BE2C (cell line): Measurements from ENCODE around the gene MYH7.

ENCODE experiments used
- DNase-seq: peaks from one replicate; pipeline ENCODE4 v3.0.0-alpha.2; 2020
- H3K27me3 ChIP-seq: fragments of 250-450 bp; sonication (Bioruptor Pico); 2 replicates; pipeline ENCODE4 v1.5.1; 2020; ENCODE audit warnings: mild to moderate bottlenecking
- H3K36me3 ChIP-seq: fragments of 250-450 bp; sonication (Bioruptor Pico); 2 replicates; pipeline ENCODE4 v1.5.1; 2020; ENCODE audit warnings: mild to moderate bottlenecking
- H3K4me1 ChIP-seq: fragments of 250-450 bp; sonication (Bioruptor Pico); 2 replicates; pipeline ENCODE4 v1.5.1; 2020
- H3K4me3 ChIP-seq: 2 replicates; pipeline ENCODE4 v1.5.1; 2011; ENCODE audit warnings: low read depth, low read length
- H3K9me3 ChIP-seq: fragments of 250-450 bp; sonication (Bioruptor Pico); 2 replicates; pipeline ENCODE4 v1.5.1; 2020
- TF ChIP-seq, protein P1 (sequence below): IDR thresholded peaks from 2 replicates; pipeline ENCODE4 v1.5.1; 2012; ENCODE audit warnings: mild to moderate bottlenecking, low read depth, low read length

Gene MYH7

DNA sequence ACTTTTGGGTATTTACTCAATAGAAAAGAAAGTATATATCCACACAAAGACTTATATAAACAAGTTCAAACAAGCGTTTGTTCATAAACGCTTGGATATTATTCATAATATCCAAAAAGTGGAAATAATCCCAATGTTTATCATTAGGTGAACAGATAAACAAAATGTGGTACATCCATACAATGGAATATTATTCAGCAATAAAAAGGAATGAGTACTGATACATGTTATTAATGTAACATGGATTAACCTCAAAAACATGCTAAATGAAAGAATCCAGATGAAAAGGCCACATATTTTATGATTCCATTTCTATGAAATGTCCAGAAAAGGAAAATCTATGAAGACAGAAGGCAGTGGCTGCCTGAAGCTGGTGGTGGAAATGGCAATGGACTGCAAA is 16.8 kb upstream of the MYH7 start:
- Histone ChIP-seq H3K27me3 (no peaks in the 10 kb centered on the region; the same call in 1 of the 2 replicates), H3K4me3 (no peak overlapping the region), H3K4me1 (no peaks in the 10 kb centered on the region), H3K9me3 (no peaks in the 10 kb centered on the region), H3K36me3 (no peaks in the 10 kb centered on the region)
- no peak for DNase-seq
- TF ChIP-seq, protein P1, sequence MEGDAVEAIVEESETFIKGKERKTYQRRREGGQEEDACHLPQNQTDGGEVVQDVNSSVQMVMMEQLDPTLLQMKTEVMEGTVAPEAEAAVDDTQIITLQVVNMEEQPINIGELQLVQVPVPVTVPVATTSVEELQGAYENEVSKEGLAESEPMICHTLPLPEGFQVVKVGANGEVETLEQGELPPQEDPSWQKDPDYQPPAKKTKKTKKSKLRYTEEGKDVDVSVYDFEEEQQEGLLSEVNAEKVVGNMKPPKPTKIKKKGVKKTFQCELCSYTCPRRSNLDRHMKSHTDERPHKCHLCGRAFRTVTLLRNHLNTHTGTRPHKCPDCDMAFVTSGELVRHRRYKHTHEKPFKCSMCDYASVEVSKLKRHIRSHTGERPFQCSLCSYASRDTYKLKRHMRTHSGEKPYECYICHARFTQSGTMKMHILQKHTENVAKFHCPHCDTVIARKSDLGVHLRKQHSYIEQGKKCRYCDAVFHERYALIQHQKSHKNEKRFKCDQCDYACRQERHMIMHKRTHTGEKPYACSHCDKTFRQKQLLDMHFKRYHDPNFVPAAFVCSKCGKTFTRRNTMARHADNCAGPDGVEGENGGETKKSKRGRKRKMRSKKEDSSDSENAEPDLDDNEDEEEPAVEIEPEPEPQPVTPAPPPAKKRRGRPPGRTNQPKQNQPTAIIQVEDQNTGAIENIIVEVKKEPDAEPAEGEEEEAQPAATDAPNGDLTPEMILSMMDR = no peak

DNA sequence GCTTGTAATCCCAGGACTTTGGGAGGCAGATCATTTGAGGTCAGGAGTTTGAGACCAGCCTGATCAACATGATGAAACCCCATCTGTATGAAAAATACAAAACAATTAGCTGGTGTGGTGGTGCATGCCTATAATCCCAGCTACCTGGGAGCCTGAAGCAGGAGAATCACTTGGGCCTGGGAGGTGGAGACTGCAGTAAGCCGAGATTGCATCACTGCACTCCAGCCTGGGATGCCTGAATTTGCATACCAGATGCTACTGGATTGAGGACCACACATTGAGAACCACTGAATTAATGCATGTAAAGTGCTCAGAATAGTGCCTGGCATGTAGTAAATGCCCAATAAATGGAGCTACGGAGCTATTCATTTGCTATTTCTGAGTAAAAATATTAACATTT is 14.9 kb upstream of the MYH7 start:
- TF ChIP-seq, protein P1 = no peak
- no peak for DNase-seq
- H3K4me3 ChIP-seq = no peak overlapping the region
- no peaks in the 10 kb centered on the region for H3K36me3 ChIP-seq
- H3K9me3 ChIP-seq = no peaks in the 10 kb centered on the region
- no peaks in the 10 kb centered on the region for H3K4me1 ChIP-seq
- no peaks in the 10 kb centered on the region; the same call in 1 of the 2 replicates for H3K27me3 ChIP-seq

DNA sequence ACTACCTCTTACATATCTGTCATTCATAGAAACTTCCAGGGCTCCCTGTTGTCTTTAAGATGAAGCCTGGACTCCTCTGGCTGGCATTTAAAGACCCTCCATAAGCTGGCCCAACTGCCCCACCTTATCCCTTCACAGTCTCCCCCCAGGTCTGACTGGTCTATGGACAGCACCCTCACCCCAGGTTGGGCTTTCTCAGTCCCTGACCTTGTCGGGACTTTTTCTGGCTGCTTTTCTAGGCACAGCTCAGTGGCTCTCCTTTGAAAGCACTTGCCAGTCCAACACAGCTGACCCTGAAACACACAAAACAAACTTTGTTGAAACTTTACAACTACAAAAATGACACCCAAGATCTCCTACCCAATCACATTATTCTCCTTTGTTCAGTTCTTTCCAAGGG is 13.9 kb upstream of the MYH7 start:
- Histone ChIP-seq H3K9me3 (no peaks in the 10 kb centered on the region), H3K27me3 (no peaks in the 10 kb centered on the region; the same call in 1 of the 2 replicates), H3K4me3 (no peak overlapping the region), H3K36me3 (no peaks in the 10 kb centered on the region), H3K4me1 (no peaks in the 10 kb centered on the region)
- DNase-seq = no peak
- TF ChIP-seq, protein P1 = no peak

DNA sequence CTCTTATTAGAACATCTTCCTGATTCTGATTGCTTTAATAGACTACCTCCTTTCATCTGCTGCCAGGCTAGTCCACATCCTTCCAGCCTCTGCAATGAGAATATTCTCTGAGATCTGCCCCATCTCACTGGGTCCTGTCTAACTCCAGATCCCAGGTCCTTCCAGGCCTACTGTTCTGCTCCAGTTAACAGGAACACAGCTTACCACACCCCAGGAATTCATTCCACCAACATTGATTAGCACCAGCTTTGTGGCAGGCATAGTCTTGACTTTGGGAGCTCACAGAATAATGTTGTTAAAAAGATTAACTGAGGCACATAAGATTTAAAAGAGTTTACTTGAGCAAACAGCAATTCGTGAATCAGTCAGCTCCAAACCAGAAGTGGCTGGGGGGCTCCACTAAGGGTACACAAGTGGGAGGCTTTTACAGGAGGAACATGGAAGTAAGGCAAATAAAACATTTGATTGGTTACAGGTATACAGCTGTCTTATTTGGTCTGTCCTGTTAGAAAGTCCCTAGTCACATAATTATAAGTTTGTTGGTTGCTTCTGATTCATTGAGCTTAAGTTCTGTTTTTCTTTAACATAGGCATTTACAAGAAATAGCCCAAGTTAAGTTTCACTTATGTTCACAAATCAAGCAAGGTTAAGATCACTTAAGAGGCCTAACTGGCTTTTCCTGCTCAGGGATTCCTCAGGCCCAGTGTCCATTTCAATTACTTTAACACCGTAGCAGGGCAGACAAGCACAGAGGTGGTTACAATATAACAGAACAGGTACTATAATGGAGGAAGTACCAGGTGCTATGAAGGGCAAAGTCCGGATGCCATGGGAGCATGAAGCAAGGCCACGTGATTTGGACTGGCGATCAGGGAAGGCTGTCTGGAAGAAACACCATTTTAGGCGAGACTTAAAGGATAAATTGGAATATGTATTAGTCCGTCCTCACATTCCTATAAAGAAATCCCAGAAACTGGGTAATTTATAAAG is 12.2 kb upstream of the MYH7 start:
- H3K4me1 ChIP-seq = no peaks in the 10 kb centered on the region
- no peak for DNase-seq
- no peak overlapping the region for H3K4me3 ChIP-seq
- H3K36me3 ChIP-seq = no peaks in the 10 kb centered on the region
- TF ChIP-seq, protein P1 = no peak
- H3K9me3 ChIP-seq = no peaks in the 10 kb centered on the region
- no peaks in the 10 kb centered on the region; the same call in 1 of the 2 replicates for H3K27me3 ChIP-seq

DNA sequence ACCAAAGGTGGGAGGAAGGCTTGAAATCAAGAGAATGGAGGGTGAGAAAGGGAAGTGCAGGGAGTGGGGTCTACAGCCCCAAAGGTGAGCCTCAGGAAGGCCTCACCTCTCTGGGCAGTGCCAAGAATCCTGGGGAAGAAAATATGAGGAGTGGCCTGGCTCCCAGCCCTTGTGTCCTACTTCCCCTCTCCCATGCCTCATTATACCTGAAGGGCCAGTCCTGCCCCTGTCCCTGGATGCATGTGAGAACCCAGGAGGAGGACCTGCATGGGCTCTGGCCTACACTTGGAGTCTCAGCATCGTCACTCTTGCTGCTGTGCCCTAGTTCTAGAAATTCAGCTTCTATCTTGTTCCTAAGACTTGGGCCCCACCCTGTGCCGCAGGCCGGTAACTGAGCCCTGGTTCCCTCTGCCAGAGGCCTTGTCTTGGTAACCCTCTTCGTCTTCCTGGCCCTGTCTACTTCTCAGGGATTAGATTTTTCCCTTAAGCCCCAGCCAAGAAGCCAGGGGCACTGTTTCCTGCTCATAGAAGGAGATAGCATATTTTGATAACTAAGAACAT is 10.9 kb upstream of the MYH7 start:
- DNase-seq = no peak
- TF ChIP-seq, protein P1 = no peak

DNA sequence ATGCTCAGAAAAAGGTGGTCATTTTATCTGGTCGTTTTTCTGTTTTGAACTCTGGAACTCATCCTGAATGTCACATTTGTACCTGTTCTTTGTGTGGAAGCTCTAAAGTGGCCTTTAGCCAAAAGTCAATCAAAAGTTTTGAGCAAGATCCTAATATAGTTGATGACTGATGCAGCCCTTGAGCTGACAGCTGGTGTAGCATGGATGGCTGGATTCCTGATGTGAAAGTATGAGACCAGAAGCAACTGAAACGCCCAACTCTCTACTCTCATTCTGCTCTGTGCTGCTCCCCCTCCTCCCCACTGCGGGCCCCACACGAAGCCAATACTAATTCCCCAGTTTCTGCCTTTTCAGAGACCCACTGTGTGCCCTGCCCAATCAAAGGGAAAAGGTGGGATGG is 10.3 kb upstream of the MYH7 start:
- DNase-seq = no peak
- H3K36me3 ChIP-seq = no peaks in the 10 kb centered on the region
- TF ChIP-seq, protein P1 = no peak
- H3K27me3 ChIP-seq = no peaks in the 10 kb centered on the region
- H3K4me1 ChIP-seq = no peaks in the 10 kb centered on the region
- H3K9me3 ChIP-seq = no peaks in the 10 kb centered on the region
- no peak overlapping the region for H3K4me3 ChIP-seq

More for the DNA sequence above, 10.9 kb upstream of the MYH7 start:
- no peaks in the 10 kb centered on the region for H3K4me1 ChIP-seq
- no peaks in the 10 kb centered on the region for H3K36me3 ChIP-seq
- H3K27me3 ChIP-seq = no peaks in the 10 kb centered on the region; the same call in 1 of the 2 replicates
- H3K9me3 ChIP-seq = no peaks in the 10 kb centered on the region
- H3K4me3 ChIP-seq = no peak overlapping the region
